HG02759 (cell line): Measurements from ENCODE around the gene SNAP29.
A peak's percentile ranks its signal among the peaks of the same experiment; 100 is the strongest.
"Not testable (repeated sequence)": the region's sequence is repeated elsewhere in the genome, so short reads cannot be mapped to it uniquely, and the experiment has no call there.

Experiments
- ATAC-seq: cut with Tn5 transposase; IDR thresholded peaks from one replicate; pipeline ENCODE4 v1.9.1; 2021; ENCODE audit warnings: mild to moderate bottlenecking, moderate library complexity; ENCODE audit not compliant: unreplicated experiment

The SNAP29 gene

GRCh38 chr22:20858615-20859416 is at the start of gene SNAP29, which contains the start of gene PI4KA:
SNAP29 (plus strand) TSS chr22:20859007; CDS start chr22:20859111, 104 bp downstream.
PI4KA (minus strand) TSS chr22:20858811; CDS start chr22:20858725, 86 bp downstream.
- peak; percentile 95 for ATAC-seq

DNA sequence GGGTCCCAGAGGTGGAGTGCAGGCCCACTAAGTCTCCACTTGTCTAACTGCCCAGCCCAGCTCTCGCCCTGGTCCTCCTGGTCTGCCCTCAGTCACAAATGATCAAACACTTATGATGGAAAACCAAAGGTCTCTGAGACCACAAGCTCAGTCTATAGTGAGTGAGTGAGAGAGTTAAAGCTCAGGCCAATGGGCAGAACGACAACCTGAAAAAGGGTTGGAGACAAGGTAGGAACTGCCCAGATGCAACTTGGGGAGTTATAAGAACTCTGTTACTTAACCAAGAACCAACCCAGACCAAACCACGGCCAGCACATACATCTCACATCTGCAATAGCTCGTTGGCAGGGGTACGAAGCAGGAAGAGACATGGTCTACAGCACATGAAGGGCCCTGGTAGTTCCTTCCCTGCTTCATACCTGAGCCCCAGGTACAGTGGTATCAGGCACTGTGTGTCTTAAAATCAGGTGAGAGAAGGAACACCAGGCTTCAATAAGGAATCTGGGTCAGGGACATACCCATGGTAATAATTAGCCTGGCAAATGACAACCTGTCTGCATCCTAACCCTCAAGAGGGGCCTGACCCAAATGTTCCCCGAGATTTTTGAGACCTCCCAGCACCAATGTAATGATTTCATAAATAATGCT is 49.1 kb upstream of the SNAP29 start:
- no peak for ATAC-seq

- no peak for ATAC-seq
Measured at GRCh38 chr22:20810645-20811044, 48.2 kb upstream of the SNAP29 start.

DNA sequence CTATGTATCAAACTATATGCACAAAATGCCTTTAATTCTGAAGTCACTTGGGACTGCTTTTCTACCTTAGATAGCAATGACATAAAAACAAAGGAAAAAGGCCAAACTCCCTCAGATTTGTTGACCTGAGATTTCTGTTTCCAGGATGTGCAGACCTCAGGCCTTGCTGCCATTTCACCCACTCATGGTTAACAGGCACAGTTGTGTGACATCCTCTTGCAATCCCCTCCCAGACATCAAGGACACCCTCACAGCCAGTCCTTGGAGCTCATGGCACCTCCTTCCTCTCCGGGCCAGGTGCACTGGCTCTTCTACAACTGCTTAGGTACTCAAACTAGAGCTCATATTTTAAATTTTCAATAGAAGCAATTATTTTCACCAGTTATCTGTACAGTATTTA is 47.6 kb upstream of the SNAP29 start:
- ATAC-seq: no peak

GRCh38 chr22:20811971-20812660 is 46.7 kb upstream of the SNAP29 start:
- ATAC-seq: no peak

GRCh38 chr22:20813056-20813455 is 45.8 kb upstream of the SNAP29 start:
- no peak for ATAC-seq

GRCh38 chr22:20814221-20814808 is 44.5 kb upstream of the SNAP29 start:
- no peak for ATAC-seq

GRCh38 chr22:20815477-20816050 is 43.2 kb upstream of the SNAP29 start:
- no peak for ATAC-seq

DNA sequence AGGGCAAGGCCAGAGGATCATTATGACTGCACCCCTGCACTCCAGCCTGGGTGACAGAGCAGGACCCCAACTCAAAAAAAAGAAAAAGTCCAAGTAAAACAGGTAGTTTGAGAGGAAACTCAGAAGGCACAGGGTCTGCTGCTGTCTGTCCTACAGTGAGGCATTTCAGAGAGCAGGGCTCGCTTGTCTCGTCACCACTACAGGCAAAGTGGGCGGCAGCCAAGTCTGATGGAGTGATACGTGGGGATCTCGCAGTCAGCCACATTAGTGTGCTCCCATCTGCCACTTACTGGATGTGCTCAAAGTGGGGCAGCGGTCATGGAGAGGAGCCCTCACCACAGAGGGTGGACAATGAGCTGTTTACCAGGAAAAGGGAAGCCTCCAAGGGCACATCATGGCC is 42.2 kb upstream of the SNAP29 start:
- no peak for ATAC-seq

DNA sequence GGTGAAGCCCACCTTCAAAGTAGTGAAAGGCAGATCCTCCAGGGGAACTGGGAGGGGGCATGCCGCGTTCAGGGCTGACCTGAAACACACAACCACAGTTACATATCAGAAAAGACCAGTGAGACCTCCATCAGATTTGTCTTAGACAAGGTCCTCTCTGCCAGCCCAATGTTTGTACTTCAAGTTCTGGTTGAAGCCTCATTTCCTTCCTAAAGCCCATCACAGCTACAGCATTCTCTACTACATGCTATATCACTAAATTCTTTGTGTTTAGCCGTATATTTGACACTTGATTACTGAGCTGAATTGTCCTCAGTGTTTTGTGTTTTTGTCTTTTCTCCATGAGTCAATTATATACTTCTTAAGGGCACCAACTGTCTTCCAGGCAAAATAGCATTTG is 40.3 kb upstream of the SNAP29 start:
- ATAC-seq: no peak

DNA sequence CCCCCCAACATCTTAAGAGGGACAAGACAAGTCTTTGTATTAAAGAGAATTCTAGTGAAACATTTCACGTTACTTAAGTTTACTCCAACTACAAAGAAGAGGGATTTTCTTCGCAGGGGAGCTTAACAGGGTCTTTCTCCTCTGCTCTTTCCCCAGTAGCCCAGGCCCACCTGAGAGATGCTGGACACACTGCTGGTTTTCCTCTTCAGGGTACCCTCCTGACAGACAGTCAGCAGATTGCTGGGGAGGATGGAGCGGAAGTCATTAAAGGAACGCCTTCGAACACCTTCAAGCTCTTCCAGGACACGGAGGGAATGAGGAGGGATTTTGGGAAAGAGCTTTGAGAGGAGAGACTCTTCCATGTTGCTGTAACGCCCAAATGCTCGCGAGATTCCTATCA is 39.3 kb upstream of the SNAP29 start:
- ATAC-seq: no peak

DNA sequence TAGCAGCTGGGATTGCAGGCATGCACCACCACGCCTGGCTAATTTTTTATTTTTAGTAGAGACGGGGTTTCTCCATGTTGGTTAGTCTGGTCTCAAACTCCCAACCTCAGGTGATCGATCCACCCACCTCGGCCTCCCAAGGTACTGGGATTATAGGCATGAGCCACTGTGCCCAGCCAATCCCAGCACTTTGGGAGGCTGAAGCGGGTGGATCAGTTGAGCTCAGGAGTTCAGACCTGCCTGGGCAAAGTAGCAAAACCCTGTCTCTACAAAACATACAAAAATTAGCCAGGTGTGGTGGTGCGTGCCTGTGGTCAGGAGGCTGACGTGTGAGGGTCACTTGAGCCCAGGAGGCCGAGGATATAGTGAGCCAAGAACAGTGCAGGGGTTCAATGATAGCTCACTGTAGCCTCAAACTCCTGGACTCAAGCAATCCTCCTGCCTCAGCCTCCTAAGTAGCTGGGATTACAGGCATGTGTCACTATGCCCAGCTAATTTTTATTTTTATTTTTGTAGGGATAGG is 37.0 kb upstream of the SNAP29 start:
- ATAC-seq: not testable (repeated sequence)

DNA sequence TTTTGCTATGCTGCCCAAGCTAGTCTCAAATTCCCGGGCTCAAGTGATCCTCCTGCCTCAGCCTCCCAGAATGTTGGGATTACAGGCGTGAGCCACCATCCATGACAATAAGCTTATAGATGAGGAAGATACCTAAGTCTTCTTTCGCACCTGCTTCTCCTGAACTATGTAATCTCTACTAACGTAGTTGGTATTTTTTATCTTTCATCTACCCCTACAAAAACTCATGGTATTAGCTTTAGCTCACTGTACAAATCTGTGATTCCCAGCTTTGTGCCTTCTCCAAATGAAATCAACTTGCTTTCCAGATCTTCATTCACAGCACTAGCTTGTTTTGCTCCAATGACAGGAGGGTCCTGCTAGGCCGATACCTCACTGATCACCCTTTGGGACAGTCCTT is 36.6 kb upstream of the SNAP29 start:
- no peak for ATAC-seq

GRCh38 chr22:20823264-20823663 is 35.5 kb upstream of the SNAP29 start:
- ATAC-seq: no peak

- ATAC-seq: not testable (repeated sequence)
Measured at GRCh38 chr22:20825216-20825615, 33.6 kb upstream of the SNAP29 start.

- no peak for ATAC-seq
Measured at GRCh38 chr22:20825624-20826023, 33.2 kb upstream of the SNAP29 start.

DNA sequence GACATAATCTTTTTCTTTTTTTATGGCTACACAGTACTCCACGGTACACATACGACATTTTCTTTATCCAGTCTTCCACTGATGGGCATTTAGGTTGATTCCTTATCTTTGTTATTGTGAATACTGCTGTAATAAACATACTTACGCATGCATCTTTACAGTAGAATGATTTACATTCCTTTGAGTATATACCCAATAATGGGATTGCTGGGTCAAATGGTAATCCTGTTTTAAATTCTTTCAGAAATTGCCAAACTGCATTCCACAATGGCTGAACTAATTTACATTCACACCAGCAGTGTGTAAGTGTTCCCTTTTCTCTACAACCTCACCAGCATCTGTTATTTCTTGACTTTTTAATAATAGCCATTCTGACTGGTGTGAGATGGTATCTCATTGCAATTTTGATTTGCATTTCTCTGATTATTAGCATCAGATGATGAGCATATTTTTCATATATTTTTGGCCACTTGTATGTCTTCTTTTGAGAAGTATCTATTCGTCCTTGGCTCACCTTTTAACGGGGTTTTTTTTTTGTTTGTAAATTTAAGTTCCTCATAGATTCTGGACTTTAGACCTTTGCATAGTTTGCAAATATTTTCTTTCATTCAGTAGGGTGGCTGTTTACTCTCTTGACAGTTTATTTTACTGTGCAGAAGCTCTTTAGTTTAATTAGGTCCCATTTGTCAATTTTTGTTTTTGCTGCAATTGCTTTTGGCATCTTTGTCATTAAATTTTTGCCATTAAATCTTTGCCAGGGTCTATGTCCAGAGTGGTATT is 32.2 kb upstream of the SNAP29 start:
- ATAC-seq: not testable (repeated sequence)

GRCh38 chr22:20829491-20830134 is 29.2 kb upstream of the SNAP29 start:
- no peak for ATAC-seq

DNA sequence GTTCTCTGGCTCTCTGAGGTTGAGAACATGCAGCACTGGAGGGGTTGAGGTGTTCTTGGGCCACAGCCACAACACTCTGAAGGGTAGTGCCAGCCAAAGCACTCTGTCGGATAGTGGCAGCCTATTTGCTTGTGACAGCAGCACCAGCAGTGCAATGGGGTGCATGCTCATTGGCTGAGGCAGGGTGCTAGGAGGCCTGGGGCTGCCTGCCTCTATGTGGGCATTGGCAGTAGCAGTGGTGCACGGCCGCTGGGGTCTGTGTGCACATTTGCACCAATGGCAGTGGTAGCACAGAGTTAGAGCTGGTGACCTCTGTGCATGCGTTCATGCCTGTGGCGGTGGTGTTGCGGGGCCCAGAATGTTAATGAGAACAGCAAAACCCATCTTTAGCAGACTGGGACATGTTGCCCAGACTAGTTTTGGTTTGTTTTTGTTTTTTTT is 25.6 kb upstream of the SNAP29 start:
- ATAC-seq: no peak
